OCI-LY7 (cell line): ENCODE measurements around the gene TMEM256. TPM values are rescaled to one million over a fixed set of nuclear protein-coding genes. Genes with fewer than 3 reads are reported as not detected.

Source experiments
- BruUV-seq: library from RNA; stranded (reverse); fragments of 400-500 nt; replicated peaks from 2 replicates; lab custom pipeline; 2021; lab: Mats Ljungman, UMichigan
- CTCF ChIA-PET: fragments of 300-600 bp; sonication (Branson Sonifier 250); formaldehyde crosslinking; loops from one replicate; lab custom pipeline; 2022; ENCODE audit warnings: antibody characterized with exemption; ENCODE audit not compliant: unreplicated experiment; lab: Charles Lee
- POLR2A ChIA-PET: fragments of 300-600 bp; sonication (Branson Sonifier 250); formaldehyde crosslinking; loops from one replicate; lab custom pipeline; 2022; ENCODE audit warnings: antibody characterized with exemption; lab: Charles Lee
- DNase-seq: peaks from one replicate; pipeline ENCODE4 v3.0.0-alpha.2; 2015; ENCODE audit warnings: low spot score
- H2AFZ ChIP-seq: fragments of 200-600 bp; sonication (generic), shearing (Covaris generic); 2 replicates; pipeline ENCODE4 v1.6.1; 2014; ENCODE audit warnings: mild to moderate bottlenecking, antibody characterized with exemption, low read length, moderate library complexity
- H3K27ac ChIP-seq: fragments of 200-600 bp; sonication (generic); 2 replicates; pipeline ENCODE4 v1.5.1; 2014; ENCODE audit warnings: mixed run types, low read depth, mild to moderate bottlenecking, moderate library complexity, low read length, inconsistent platforms; ENCODE audit not compliant: poor library complexity, severe bottlenecking
- H3K36me3 ChIP-seq: fragments of 200-600 bp; sonication (generic); 2 replicates; pipeline ENCODE4 v1.6.1; 2014; ENCODE audit warnings: mild to moderate bottlenecking, antibody characterized with exemption, low read length, moderate library complexity, mixed read lengths; ENCODE audit not compliant: insufficient read depth
- H3K4me1 ChIP-seq: fragments of 200-600 bp; sonication (generic); 2 replicates; pipeline ENCODE4 v1.5.1; 2014; ENCODE audit warnings: mild to moderate bottlenecking, low read length; ENCODE audit not compliant: insufficient read depth, poor library complexity, severe bottlenecking
- H3K4me2 ChIP-seq: fragments of 200-600 bp; sonication (generic); 2 replicates; pipeline ENCODE4 v1.6.1; 2014; ENCODE audit warnings: mild to moderate bottlenecking, low read length
- H3K4me3 ChIP-seq: fragments of 200-600 bp; sonication (generic); 2 replicates; pipeline ENCODE4 v1.5.1; 2014; ENCODE audit warnings: mild to moderate bottlenecking, low read depth, low read length; ENCODE audit not compliant: poor library complexity, severe bottlenecking
- H3K79me2 ChIP-seq: fragments of 200-600 bp; sonication (generic); 2 replicates; pipeline ENCODE4 v1.6.1; 2016; ENCODE audit warnings: low read depth, mild to moderate bottlenecking, low read length, moderate library complexity, mixed read lengths; ENCODE audit not compliant: insufficient read depth
- H3K9me2 ChIP-seq: fragments of 200-600 bp; sonication (generic); 2 replicates; pipeline ENCODE4 v1.6.1; 2016; ENCODE audit warnings: mild to moderate bottlenecking, low read length, mixed read lengths; ENCODE audit not compliant: insufficient read depth
- H3K9me3 ChIP-seq: fragments of 200-600 bp; sonication (generic); 2 replicates; pipeline ENCODE4 v1.6.1; 2014; ENCODE audit warnings: mild to moderate bottlenecking, mixed run types, low read length, mixed read lengths
- H4K20me1 ChIP-seq: fragments of 200-600 bp; sonication (generic); 2 replicates; pipeline ENCODE4 v1.6.1; 2014; ENCODE audit warnings: mild to moderate bottlenecking, antibody characterized with exemption, low read length, moderate library complexity, mixed read lengths; ENCODE audit not compliant: insufficient read depth
- CTCF ChIP-seq: fragments of 200-600 bp; sonication (generic); conservative IDR thresholded peaks from 2 replicates; pipeline ENCODE4 v1.5.1; 2014; ENCODE audit warnings: mild to moderate bottlenecking, antibody characterized with exemption, low read length, moderate library complexity, mixed read lengths
- EZH2phosphoT487 ChIP-seq: fragments of 200-600 bp; sonication (generic); IDR thresholded peaks from 2 replicates; pipeline ENCODE4 v1.6.1; 2018; ENCODE audit warnings: low read depth, borderline replicate concordance, mild to moderate bottlenecking, mixed run types, antibody characterized with exemption, low read length, moderate library complexity, mixed read lengths
- intact Hi-C: fragments of 100-400 bp; cut with micrococcal nuclease; formaldehyde crosslinking; loops from one replicate; pipeline ENCODE4 v1.10.0; 2022; ENCODE audit not compliant: unreplicated experiment
- total RNA-seq, 2 experiments: library from RNA; depleted of rRNA in 1 of 2; stranded (reverse); fragments of >200 nt in 1 of 2; shearing (Covaris generic) in 1 of 2; gene quantifications; 2 replicates each; pipeline ENCODE4 v1.2.3, GENCODE V29; 2014 to 2022

TMEM256 gene
- total RNA-seq, 2 experiments from 2014 or later, result 96.6 to 165 TPM

DNA sequence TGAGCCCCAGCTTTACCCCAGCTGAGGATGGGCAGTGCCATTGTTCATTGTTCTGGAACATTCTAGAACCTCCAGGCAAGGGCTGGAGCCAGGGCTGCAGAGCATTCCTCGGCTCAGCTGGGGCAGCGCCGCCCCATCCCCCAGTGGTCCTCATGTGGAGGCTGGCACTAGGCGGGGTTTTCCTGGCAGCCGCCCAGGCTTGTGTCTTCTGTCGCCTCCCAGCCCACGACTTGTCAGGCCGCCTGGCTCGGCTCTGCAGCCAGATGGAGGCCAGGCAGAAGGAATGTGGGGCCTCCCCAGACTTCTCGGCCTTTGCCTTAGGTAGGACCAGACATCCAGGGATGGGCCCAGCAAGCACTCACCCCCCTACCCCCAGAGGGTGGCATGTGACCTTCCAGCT, 48.8 kb downstream of the TMEM256 start, which contains the start of gene TMEM95:
Gene TMEM95 (plus strand): TSS at position 104 of the 400 bp plus-strand sequence. CDS start 49 bp downstream, at position 153.
- TF ChIP-seq EZH2phosphoT487, result no peak
- TF ChIP-seq CTCF, result no peak
- intact Hi-C loops, result no loop called here
- Histone ChIP-seq H3K4me1 (peaks cover 28% of the 10 kb centered on the region), H3K79me2 (no peaks in the 10 kb centered on the region), H4K20me1 (no peaks in the 10 kb centered on the region), H3K9me3 (no peaks in the 10 kb centered on the region), H2AFZ (no peak within 1 kb of the TSS; the same call in 1 of the 2 replicates), H3K36me3 (0 out of 2 replicates have a peak, but pooled peaks cover 6% of the 10 kb centered on the region), H3K4me2 (0 out of 2 replicates have a peak within 1 kb of the TSS, but pooled peaks have one; percentile 1), H3K9me2 (no peaks in the 10 kb centered on the region), H3K27ac (no peak within 1 kb of the TSS), H3K4me3 (no peak within 1 kb of the TSS)
- DNase-seq, result no peak
- no TSS peak for BruUV-seq
- CTCF ChIA-PET, result interaction anchor here (0.5 to 2.6 kb wide), 3 partner anchors 39 to 206 kb away, joined by 3 to 13 read pairs (median 4); partner anchors contain the start of gene PLSCR3
- POLR2A ChIA-PET, result interaction anchor here (0.7 to 1.5 kb wide), 3 partner anchors 18 to 81 kb away, joined by 3 to 6 read pairs (median 5); partner anchors contain the start of gene TMEM102

GRCh38 chr17:7354262-7354843, 49.5 kb downstream of the TMEM256 start:
- intact Hi-C loops, result loop anchor here (5.0 kb wide), 3 partner anchors 37 to 333 kb away; partner anchors contain the start of genes GPS2, TMEM256, TP53 and WRAP53
- DNase-seq, result no peak
- TF ChIP-seq CTCF (no peak), EZH2phosphoT487 (no peak)
- no peaks in the 10 kb centered on the region for H3K9me2 ChIP-seq
- ChIA-PET CTCF (interaction anchor here (0.5 to 2.6 kb wide), 2 partner anchors 82 to 206 kb away, joined by 4 to 13 read pairs; no protein-coding TSS in a partner anchor), POLR2A (no interaction called here)
- peaks cover 35% of the 10 kb centered on the region for H3K4me1 ChIP-seq
- H3K4me3 ChIP-seq, result no peak overlapping the region
- no peak overlapping the region for H2AFZ ChIP-seq
- H3K36me3 ChIP-seq, result 0 out of 2 replicates have a peak, but pooled peaks cover 6% of the 10 kb centered on the region
- H3K27ac ChIP-seq, result no peak overlapping the region
- no peaks in the 10 kb centered on the region for H3K79me2 ChIP-seq
- H4K20me1 ChIP-seq, result no peaks in the 10 kb centered on the region
- no TSS peak for BruUV-seq
- H3K9me3 ChIP-seq, result no peaks in the 10 kb centered on the region
- no peak overlapping the region for H3K4me2 ChIP-seq

Other genes with a start within 250 kb of the TMEM256 start
Only the 30 nearest of the 39 such genes appear.
- gene DVL2, start 169.6 kb downstream of the TMEM256 start, total RNA-seq (2014; rRNA removed; shearing (Covaris generic)), result 84.3 and 98.8 TPM in 2 replicates
- gene DVL2, start 169.6 kb downstream of the TMEM256 start, total RNA-seq (2022), result 99.9 and 100 TPM in 2 replicates
- 47.7 and 50.8 TPM in 2 replicates for gene PHF23, start 164.6 kb downstream of the TMEM256 start, total RNA-seq (2014; rRNA removed; shearing (Covaris generic))
- 36.5 and 43.3 TPM in 2 replicates for gene PHF23, start 164.6 kb downstream of the TMEM256 start, total RNA-seq (2022)
- 106 and 128 TPM in 2 replicates for gene GABARAP, start 161.6 kb downstream of the TMEM256 start, total RNA-seq (2014; rRNA removed; shearing (Covaris generic))
- 199 and 207 TPM in 2 replicates for gene GABARAP, start 161.6 kb downstream of the TMEM256 start, total RNA-seq (2022)
- 52.1 and 53.2 TPM in 2 replicates for gene CTDNEP1, start 152.4 kb downstream of the TMEM256 start, total RNA-seq (2014; rRNA removed; shearing (Covaris generic))
- 161 and 173 TPM in 2 replicates for gene CTDNEP1, start 152.4 kb downstream of the TMEM256 start, total RNA-seq (2022)
- gene ELP5, start 151.9 kb downstream of the TMEM256 start, total RNA-seq (2014; rRNA removed; shearing (Covaris generic)), result 71.7 and 84.6 TPM in 2 replicates
- gene ELP5, start 151.9 kb downstream of the TMEM256 start, total RNA-seq (2022), result 96.8 and 97.3 TPM in 2 replicates
- gene CLDN7, start 141.6 kb downstream of the TMEM256 start, total RNA-seq (2014; rRNA removed; shearing (Covaris generic)), result 0.28 TPM in 1 of 2 replicates, not detected in the other
- 0.32 and 0.65 TPM in 2 replicates for gene CLDN7, start 141.6 kb downstream of the TMEM256 start, total RNA-seq (2022)
- 0.49 and 0.63 TPM in 2 replicates for gene SLC2A4, start 122.4 kb downstream of the TMEM256 start, total RNA-seq (2014; rRNA removed; shearing (Covaris generic))
- 0.30 and 0.61 TPM in 2 replicates for gene SLC2A4, start 122.4 kb downstream of the TMEM256 start, total RNA-seq (2022)
- 9.8 and 12.8 TPM in 2 replicates for gene YBX2, start 109.5 kb downstream of the TMEM256 start, total RNA-seq (2014; rRNA removed; shearing (Covaris generic))
- 6.7 and 11.8 TPM in 2 replicates for gene YBX2, start 109.5 kb downstream of the TMEM256 start, total RNA-seq (2022)
- gene EIF5A, start 96.5 kb downstream of the TMEM256 start, total RNA-seq (2014; rRNA removed; shearing (Covaris generic)), result 491 and 519 TPM in 2 replicates
- gene EIF5A, start 96.5 kb downstream of the TMEM256 start, total RNA-seq (2022), result 692 and 803 TPM in 2 replicates
- gene GPS2, start 88.7 kb downstream of the TMEM256 start, total RNA-seq (2014; rRNA removed; shearing (Covaris generic)), result 70.4 and 70.5 TPM in 2 replicates
- gene GPS2, start 88.7 kb downstream of the TMEM256 start, total RNA-seq (2022), result 75.0 and 80.8 TPM in 2 replicates
- gene NEURL4, start 74.8 kb downstream of the TMEM256 start, total RNA-seq (2014; rRNA removed; shearing (Covaris generic)), result 30.2 and 34.7 TPM in 2 replicates
- 50.2 and 66.8 TPM in 2 replicates for gene NEURL4, start 74.8 kb downstream of the TMEM256 start, total RNA-seq (2022)
- 113 and 117 TPM in 2 replicates for gene ACAP1, start 67.6 kb downstream of the TMEM256 start, total RNA-seq (2014; rRNA removed; shearing (Covaris generic))
- gene ACAP1, start 67.6 kb downstream of the TMEM256 start, total RNA-seq (2022), result 256 and 259 TPM in 2 replicates
- gene KCTD11, start 51.9 kb downstream of the TMEM256 start, total RNA-seq (2014; rRNA removed; shearing (Covaris generic)), result 4.1 and 6.0 TPM in 2 replicates
- 7.6 and 8.6 TPM in 2 replicates for gene KCTD11, start 51.9 kb downstream of the TMEM256 start, total RNA-seq (2022)
- gene TMEM95, start 48.9 kb downstream of the TMEM256 start, total RNA-seq (2014; rRNA removed; shearing (Covaris generic)), result not detected in 2 replicates
- 0.31 TPM in 1 of 2 replicates, not detected in the other for gene TMEM95, start 48.9 kb downstream of the TMEM256 start, total RNA-seq (2022)
- 2.9 and 5.0 TPM in 2 replicates for gene TNK1, start 23.0 kb downstream of the TMEM256 start, total RNA-seq (2014; rRNA removed; shearing (Covaris generic))
- 4.8 and 6.4 TPM in 2 replicates for gene TNK1, start 23.0 kb downstream of the TMEM256 start, total RNA-seq (2022)
- 8.9 and 15.3 TPM in 2 replicates for gene PLSCR3, start 9.6 kb downstream of the TMEM256 start, total RNA-seq (2014; rRNA removed; shearing (Covaris generic))
- gene PLSCR3, start 9.6 kb downstream of the TMEM256 start, total RNA-seq (2022), result 23.1 and 27.6 TPM in 2 replicates
- gene NLGN2, start 3.7 kb upstream of the TMEM256 start, total RNA-seq (2014; rRNA removed; shearing (Covaris generic)), result 0.06 TPM in 1 of 2 replicates, not detected in the other
- gene NLGN2, start 3.7 kb upstream of the TMEM256 start, total RNA-seq (2022), result 1.2 TPM in 1 of 2 replicates, not detected in the other
- not detected in 2 replicates for gene SPEM1, start 16.2 kb upstream of the TMEM256 start, total RNA-seq (2014; rRNA removed; shearing (Covaris generic))
- not detected in 2 replicates for gene SPEM1, start 16.2 kb upstream of the TMEM256 start, total RNA-seq (2022)
- gene SPEM2, start 21.5 kb upstream of the TMEM256 start, total RNA-seq (2014; rRNA removed; shearing (Covaris generic)), result not detected in 2 replicates
- not detected in 2 replicates for gene SPEM2, start 21.5 kb upstream of the TMEM256 start, total RNA-seq (2022)
- not detected in 2 replicates for gene SPEM3, start 24.8 kb upstream of the TMEM256 start, total RNA-seq (2014; rRNA removed; shearing (Covaris generic))
- gene SPEM3, start 24.8 kb upstream of the TMEM256 start, total RNA-seq (2022), result not detected in 2 replicates
- gene TMEM102, start 31.3 kb upstream of the TMEM256 start, total RNA-seq (2014; rRNA removed; shearing (Covaris generic)), result 13.4 and 15.6 TPM in 2 replicates
- 16.6 and 18.9 TPM in 2 replicates for gene TMEM102, start 31.3 kb upstream of the TMEM256 start, total RNA-seq (2022)
- gene FGF11, start 35.4 kb upstream of the TMEM256 start, total RNA-seq (2014; rRNA removed; shearing (Covaris generic)), result 1.3 and 2.8 TPM in 2 replicates
- 9.9 and 11.0 TPM in 2 replicates for gene FGF11, start 35.4 kb upstream of the TMEM256 start, total RNA-seq (2022)
- gene CHRNB1, start 41.0 kb upstream of the TMEM256 start, total RNA-seq (2014; rRNA removed; shearing (Covaris generic)), result 12.7 and 13.2 TPM in 2 replicates
- gene CHRNB1, start 41.0 kb upstream of the TMEM256 start, total RNA-seq (2022), result 13.4 and 15.6 TPM in 2 replicates
- gene ZBTB4, start 75.5 kb upstream of the TMEM256 start, total RNA-seq (2014; rRNA removed; shearing (Covaris generic)), result 3.4 and 3.5 TPM in 2 replicates
- 3.9 and 4.6 TPM in 2 replicates for gene ZBTB4, start 75.5 kb upstream of the TMEM256 start, total RNA-seq (2022)
- gene SLC35G6, start 77.3 kb upstream of the TMEM256 start, total RNA-seq (2014; rRNA removed; shearing (Covaris generic)), result not detected in 2 replicates
- not detected in 2 replicates for gene SLC35G6, start 77.3 kb upstream of the TMEM256 start, total RNA-seq (2022)
- gene POLR2A, start 80.3 kb upstream of the TMEM256 start, total RNA-seq (2014; rRNA removed; shearing (Covaris generic)), result 76.6 and 84.2 TPM in 2 replicates
- gene POLR2A, start 80.3 kb upstream of the TMEM256 start, total RNA-seq (2022), result 218 and 264 TPM in 2 replicates
- not detected in 2 replicates for gene TNFSF12, start 145.0 kb upstream of the TMEM256 start, total RNA-seq (2014; rRNA removed; shearing (Covaris generic))
- gene TNFSF12, start 145.0 kb upstream of the TMEM256 start, total RNA-seq (2022), result not detected in 2 replicates
- 0.49 and 0.98 TPM in 2 replicates for gene TNFSF13, start 154.7 kb upstream of the TMEM256 start, total RNA-seq (2014; rRNA removed; shearing (Covaris generic))
- gene TNFSF13, start 154.7 kb upstream of the TMEM256 start, total RNA-seq (2022), result 4.8 and 6.0 TPM in 2 replicates
- 100 and 102 TPM in 2 replicates for gene SENP3, start 157.8 kb upstream of the TMEM256 start, total RNA-seq (2014; rRNA removed; shearing (Covaris generic))
- gene SENP3, start 157.8 kb upstream of the TMEM256 start, total RNA-seq (2022), result 62.4 and 77.6 TPM in 2 replicates
- gene CD68, start 175.5 kb upstream of the TMEM256 start, total RNA-seq (2014; rRNA removed; shearing (Covaris generic)), result 0.10 and 0.54 TPM in 2 replicates
- 0.44 and 0.72 TPM in 2 replicates for gene CD68, start 175.5 kb upstream of the TMEM256 start, total RNA-seq (2022)